ENCODE measurements around the gene MLPH. TPM values are rescaled to one million over a fixed set of nuclear protein-coding genes. Genes with fewer than 3 reads are reported as not detected.

The MLPH gene
- total and polyA plus RNA-seq, 4 donors: 1.6 to 25.9 (median 22.3) TPM

DNA sequence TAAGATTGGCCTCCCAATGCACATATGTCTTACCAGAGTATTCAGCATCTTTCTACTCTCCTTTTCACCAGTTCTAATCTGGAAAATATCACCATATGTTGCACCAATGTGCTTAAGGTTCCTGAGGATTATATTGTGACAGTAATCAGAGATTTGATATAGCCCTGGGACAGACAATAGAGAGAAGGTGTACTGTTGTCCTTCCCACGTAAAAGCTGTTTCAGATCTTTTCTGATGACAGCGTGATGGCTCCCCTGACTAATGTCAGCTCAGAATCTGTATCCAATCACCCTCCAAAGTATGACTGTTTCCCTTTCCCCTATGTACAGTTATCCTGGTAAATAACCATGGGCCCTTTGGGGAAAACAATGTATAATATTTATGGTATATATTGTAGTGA is 9.0 kb upstream of the MLPH start:
- no peak for TF ChIP-seq GABPA (IDR thresholded peaks at IDR 0.05 in 1 of 2, conservative IDR thresholded peaks at IDR 0.05 in 1 of 2)
- no peak for TF ChIP-seq RXRA (IDR thresholded peaks at IDR 0.05)
- TF ChIP-seq NR2F2 (IDR thresholded peaks at IDR 0.05): no peak
- no peak for TF ChIP-seq YY1 (IDR thresholded peaks at IDR 0.05)
- TF ChIP-seq, protein P1, sequence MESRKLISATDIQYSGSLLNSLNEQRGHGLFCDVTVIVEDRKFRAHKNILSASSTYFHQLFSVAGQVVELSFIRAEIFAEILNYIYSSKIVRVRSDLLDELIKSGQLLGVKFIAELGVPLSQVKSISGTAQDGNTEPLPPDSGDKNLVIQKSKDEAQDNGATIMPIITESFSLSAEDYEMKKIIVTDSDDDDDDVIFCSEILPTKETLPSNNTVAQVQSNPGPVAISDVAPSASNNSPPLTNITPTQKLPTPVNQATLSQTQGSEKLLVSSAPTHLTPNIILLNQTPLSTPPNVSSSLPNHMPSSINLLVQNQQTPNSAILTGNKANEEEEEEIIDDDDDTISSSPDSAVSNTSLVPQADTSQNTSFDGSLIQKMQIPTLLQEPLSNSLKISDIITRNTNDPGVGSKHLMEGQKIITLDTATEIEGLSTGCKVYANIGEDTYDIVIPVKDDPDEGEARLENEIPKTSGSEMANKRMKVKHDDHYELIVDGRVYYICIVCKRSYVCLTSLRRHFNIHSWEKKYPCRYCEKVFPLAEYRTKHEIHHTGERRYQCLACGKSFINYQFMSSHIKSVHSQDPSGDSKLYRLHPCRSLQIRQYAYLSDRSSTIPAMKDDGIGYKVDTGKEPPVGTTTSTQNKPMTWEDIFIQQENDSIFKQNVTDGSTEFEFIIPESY (IDR thresholded peaks at IDR 0.05): no peak
- Histone ChIP-seq H3K4me1 (ENCODE audit: control insufficient read depth in 4 of 4, insufficient read depth in 4 of 4, low read length in 3 of 4) (peaks cover 6 to 28% (median 16%) of the 10 kb centered on the region in 4 donors), H3K4me3 (ENCODE audit: low read depth in 1 of 3, low read length in 3 of 3) (no peak overlapping the region), H3K27me3 (ENCODE audit: control insufficient read depth in 4 of 4, insufficient read depth in 4 of 4, low read length in 3 of 4) (no peaks in the 10 kb centered on the region), H3K36me3 (ENCODE audit: control insufficient read depth in 4 of 4, insufficient read depth in 3 of 4, low read depth in 1 of 4, low read length in 3 of 4) (no peaks in the 10 kb centered on the region), H3K9me3 (ENCODE audit: control insufficient read depth in 4 of 4, low read length in 3 of 4) (no peaks in the 10 kb centered on the region), H3K27ac (ENCODE audit: low read depth in 1 of 2, low read length in 2 of 2) (no peak overlapping the region), H3K9ac (ENCODE audit: low read depth in 1 of 2, low read length in 2 of 2) (no peak overlapping the region)
- DNase-seq (ENCODE audit: low spot score): no peak
- WGBS: 97% methylated on average over 2 of the region's 2 CpGs

DNA sequence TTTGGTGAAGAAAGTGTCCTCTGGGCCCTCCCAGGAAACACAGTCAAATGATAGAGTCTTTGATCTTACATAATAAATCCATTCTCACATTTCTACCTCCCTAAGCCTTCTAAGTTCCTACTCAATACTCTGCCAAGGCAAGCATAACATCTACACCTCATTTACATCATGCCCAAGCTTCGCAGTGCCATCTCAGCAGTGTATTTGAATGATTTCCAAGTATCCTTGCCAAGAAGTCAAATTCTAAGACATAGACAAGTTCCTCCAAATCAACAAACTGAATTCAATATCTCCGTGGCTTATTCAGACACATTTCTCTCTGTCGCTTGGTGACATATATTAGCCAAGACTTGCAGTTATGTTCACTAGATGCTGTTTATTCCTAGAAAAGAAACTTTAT is 8.1 kb upstream of the MLPH start:
- Histone ChIP-seq H3K36me3 (ENCODE audit: control insufficient read depth in 4 of 4, insufficient read depth in 3 of 4, low read depth in 1 of 4, low read length in 3 of 4) (no peaks in the 10 kb centered on the region), H3K4me3 (ENCODE audit: low read depth in 1 of 3, low read length in 3 of 3) (no peak overlapping the region), H3K27me3 (ENCODE audit: control insufficient read depth in 4 of 4, insufficient read depth in 4 of 4, low read length in 3 of 4) (no peaks in the 10 kb centered on the region), H3K4me1 (ENCODE audit: control insufficient read depth in 4 of 4, insufficient read depth in 4 of 4, low read length in 3 of 4) (peaks cover 6 to 28% (median 17%) of the 10 kb centered on the region in 4 donors), H3K27ac (ENCODE audit: low read depth in 1 of 2, low read length in 2 of 2) (no peak overlapping the region), H3K9me3 (ENCODE audit: control insufficient read depth in 4 of 4, low read length in 3 of 4) (no peaks in the 10 kb centered on the region), H3K9ac (ENCODE audit: low read depth in 1 of 2, low read length in 2 of 2) (no peak overlapping the region)
- TF ChIP-seq HNF4G (IDR thresholded peaks at IDR 0.05) (no peak), MAX (IDR thresholded peaks at IDR 0.05) (no peak), GABPA (IDR thresholded peaks at IDR 0.05 in 1 of 2, conservative IDR thresholded peaks at IDR 0.05 in 1 of 2) (no peak), YY1 (IDR thresholded peaks at IDR 0.05) (no peak), FOXA1 (IDR thresholded peaks at IDR 0.05) (no peak), TAF1 (conservative IDR thresholded peaks at IDR 0.05) (no peak), SP1 (IDR thresholded peaks at IDR 0.05) (no peak), NR2F2 (IDR thresholded peaks at IDR 0.05) (no peak), JUND (IDR thresholded peaks at IDR 0.05) (no peak), EGR1 (IDR thresholded peaks at IDR 0.05; ENCODE audit: low read depth in 2 of 2) (no peak), RXRA (IDR thresholded peaks at IDR 0.05) (no peak)
- TF ChIP-seq, protein P2, sequence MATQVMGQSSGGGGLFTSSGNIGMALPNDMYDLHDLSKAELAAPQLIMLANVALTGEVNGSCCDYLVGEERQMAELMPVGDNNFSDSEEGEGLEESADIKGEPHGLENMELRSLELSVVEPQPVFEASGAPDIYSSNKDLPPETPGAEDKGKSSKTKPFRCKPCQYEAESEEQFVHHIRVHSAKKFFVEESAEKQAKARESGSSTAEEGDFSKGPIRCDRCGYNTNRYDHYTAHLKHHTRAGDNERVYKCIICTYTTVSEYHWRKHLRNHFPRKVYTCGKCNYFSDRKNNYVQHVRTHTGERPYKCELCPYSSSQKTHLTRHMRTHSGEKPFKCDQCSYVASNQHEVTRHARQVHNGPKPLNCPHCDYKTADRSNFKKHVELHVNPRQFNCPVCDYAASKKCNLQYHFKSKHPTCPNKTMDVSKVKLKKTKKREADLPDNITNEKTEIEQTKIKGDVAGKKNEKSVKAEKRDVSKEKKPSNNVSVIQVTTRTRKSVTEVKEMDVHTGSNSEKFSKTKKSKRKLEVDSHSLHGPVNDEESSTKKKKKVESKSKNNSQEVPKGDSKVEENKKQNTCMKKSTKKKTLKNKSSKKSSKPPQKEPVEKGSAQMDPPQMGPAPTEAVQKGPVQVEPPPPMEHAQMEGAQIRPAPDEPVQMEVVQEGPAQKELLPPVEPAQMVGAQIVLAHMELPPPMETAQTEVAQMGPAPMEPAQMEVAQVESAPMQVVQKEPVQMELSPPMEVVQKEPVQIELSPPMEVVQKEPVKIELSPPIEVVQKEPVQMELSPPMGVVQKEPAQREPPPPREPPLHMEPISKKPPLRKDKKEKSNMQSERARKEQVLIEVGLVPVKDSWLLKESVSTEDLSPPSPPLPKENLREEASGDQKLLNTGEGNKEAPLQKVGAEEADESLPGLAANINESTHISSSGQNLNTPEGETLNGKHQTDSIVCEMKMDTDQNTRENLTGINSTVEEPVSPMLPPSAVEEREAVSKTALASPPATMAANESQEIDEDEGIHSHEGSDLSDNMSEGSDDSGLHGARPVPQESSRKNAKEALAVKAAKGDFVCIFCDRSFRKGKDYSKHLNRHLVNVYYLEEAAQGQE (IDR thresholded peaks at IDR 0.05): no peak
- TF ChIP-seq, protein P1 (IDR thresholded peaks at IDR 0.05): no peak
- TF ChIP-seq, protein P3, sequence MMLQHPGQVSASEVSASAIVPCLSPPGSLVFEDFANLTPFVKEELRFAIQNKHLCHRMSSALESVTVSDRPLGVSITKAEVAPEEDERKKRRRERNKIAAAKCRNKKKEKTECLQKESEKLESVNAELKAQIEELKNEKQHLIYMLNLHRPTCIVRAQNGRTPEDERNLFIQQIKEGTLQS (IDR thresholded peaks at IDR 0.05): no peak
- no peak for DNase-seq (ENCODE audit: low spot score)
- WGBS: 87% methylated on average over 3 of the region's 3 CpGs
